Stimulated activated CD4-positive, alpha-beta T cell treated with anti-CD3 and anti-CD28 coated beads, Interleukin-1b, Interleukin-23, amount 100 ng/mL, for 24 hours (primary cell): ENCODE measurements around the gene FIGLA.
"Not testable (repeated sequence)": the region's sequence is repeated elsewhere in the genome, so short reads cannot be mapped to it uniquely, and the experiment has no call there.

Experiments used
- DNase-seq, 4 experiments: peaks; one replicate each; pipeline ENCODE4 v3.0.0-alpha.2; 2020; ENCODE audit warnings: low read depth in 4 of 4, low spot score in 1 of 4

The FIGLA gene

DNA sequence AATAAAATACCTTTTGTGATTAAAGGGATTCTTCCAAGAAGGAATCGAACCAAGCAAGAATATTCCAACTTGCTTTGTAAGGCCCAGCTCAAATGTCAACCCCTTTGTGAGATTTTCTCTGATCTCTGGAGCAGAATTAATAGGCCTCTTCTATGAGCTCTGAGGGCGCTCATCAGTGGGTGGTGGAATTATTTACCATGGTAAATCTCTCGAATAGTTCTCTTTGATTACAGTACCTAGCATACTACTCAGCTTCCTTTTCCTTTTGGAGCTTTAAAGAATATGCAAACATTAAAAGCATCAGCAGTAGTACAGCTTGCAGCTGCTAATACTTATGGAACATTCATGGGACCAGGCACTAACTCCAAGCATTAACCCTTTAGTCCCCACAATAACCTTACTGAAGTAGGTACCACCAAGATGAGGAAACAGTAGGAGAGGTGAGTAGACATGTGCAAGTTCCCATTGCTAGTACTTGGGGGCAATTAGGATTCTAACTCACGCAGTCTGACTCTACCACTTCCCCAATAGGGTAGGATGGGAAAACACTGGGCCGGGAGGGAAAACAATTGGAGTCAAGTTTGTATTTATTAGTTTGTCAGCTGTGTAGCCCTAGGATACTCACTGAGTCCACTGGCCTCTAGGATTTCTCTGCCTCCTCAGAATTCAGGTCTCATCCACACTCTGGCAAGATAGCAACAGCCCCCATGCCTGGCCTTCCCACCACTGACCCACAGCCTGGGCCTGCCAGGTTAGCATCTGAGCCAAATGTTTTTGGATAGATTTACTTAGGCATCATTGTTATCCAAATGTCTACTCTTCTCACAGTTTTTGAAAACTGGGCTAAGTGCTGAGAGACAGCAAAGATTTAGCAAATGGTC, 44.1 kb downstream of the FIGLA start:
- no peak for DNase-seq

DNA sequence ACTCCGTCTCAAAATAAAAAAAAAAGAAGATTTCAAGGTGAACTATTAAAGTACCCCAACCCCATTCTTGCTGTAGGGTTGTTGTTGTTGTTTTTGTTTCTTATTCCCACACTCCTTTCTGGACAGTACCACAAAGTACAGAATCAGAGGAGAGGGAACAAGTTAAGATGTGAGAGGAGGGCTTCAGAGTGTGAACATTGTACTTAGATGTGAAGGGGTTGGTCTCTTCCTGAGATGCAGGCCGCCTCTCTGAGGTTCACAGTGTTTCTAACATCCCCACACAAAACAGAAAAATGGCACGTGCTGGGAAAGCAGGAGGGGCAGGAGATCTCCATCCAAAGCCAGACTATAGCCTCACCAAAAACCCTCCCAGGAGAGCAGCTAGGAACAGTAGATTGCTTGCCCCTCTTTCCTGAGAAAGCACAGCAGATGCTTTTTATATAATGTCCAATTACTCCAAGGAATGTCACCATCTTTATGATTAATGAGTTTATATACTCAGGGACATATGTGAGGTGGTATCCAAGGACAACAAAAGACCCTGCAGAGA, 45.1 kb downstream of the FIGLA start:
- DNase-seq = no peak

DNA sequence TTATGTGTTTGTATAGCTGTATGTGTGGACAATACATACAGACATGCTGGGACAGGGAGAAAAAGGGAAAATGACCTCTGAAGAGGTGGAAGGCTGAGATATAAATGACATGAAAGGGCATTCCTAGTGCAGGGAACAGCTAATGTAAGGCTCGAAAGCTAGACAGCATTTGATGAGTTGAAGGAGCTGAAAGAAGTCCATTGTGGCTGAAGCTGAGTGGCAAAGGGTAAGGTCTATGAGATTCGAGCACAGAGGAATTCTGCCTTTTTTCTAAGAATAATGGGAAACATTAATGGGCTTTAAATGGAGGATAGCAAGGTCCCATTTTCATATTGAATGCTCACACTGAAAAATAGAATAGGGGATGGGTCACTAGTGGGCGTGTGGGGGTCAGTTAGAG, 46.0 kb downstream of the FIGLA start:
- DNase-seq = no peak

DNA sequence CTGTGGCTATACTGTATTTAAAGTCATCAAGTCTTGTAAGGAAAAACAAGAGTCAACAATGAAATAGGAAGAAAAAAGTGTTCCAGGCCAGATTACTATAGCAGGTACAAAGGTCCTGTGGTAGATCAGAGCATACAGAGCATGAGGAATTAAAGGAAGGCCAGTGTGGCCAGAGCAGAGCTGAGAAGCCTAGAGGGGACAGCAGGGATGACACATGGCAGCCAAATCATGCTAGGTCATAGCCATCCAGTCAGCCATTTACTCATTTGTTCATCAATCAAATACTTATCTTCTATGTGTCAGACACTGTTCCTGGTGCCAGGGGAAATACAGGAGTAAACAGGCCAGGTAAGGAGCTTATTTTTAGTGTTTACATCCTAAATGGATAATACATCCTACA, 46.8 kb downstream of the FIGLA start:
- DNase-seq = no peak

DNA sequence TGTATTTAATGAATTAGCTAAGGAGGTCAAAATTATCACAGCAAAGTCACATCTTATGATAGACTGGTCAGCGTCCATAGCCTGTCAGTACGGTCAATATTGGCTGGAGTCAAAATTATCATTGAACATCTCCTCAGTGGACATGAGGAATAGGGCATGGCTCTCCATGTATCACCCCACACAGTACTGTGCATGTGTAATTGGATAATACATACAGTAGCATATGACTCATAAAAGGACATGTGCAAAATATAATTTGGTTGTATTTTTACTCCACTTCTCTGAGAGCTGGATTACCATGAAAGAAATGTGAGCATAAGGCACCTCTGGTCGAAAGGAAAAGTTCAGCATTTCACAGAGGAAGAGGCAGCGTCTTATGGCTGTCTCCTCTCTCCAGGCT, 47.4 kb downstream of the FIGLA start:
- DNase-seq = no peak

DNA sequence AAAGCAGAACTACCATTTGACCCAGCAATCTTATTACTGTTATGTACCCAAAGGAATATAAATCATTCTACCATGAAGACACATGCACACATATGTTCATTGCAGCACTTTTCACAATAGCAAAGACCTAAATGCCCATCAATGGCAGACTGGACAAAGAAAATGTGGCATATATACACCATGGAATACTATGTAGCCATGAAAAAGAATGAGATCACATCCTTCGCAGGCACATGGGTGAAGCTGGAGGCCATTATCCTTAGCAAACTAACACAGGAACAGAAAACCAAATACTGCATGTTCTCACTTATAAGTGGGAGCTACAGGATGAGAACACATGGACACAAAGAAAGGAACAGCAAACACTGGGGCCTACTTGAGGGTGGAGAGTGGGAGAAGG, 51.0 kb downstream of the FIGLA start:
- not testable (repeated sequence) for DNase-seq

DNA sequence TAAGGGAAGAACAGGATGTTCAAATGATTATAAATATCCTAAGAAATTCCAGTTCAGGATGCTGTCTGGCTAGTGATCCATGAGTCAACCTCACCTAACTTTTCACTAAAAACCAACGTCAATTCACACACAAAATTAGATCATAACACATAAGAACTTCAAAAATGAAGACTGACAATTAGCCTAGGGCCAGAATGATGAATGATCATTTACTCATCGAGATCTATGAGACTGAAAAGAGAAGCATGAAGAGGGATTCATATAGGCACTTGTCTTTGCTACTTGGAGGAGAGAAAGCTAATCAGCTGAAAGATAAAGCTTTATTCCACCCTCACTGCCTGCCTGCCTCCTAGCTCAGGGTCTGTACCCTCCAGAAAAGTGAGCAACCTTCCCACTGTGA, 52.3 kb downstream of the FIGLA start:
- no peak for DNase-seq

DNA sequence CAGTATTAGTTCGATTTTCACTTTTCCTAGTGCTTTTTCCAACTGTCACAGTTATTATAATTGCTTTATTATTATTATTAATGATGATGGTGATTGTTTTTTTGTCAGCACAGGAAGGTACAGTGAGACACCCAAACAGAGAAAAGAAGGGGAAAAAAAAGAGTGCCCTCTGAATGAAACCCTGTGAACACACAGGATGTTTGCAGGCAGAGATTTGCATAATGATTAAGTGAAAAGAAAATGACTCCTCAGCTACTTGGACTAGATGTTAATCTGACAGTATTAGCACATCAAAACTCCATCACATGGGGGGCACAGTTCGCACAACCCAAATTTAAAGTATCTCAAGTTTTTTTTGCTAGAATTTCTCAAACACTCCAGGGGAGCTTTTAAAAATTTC, 55.4 kb downstream of the FIGLA start:
- no peak for DNase-seq

DNA sequence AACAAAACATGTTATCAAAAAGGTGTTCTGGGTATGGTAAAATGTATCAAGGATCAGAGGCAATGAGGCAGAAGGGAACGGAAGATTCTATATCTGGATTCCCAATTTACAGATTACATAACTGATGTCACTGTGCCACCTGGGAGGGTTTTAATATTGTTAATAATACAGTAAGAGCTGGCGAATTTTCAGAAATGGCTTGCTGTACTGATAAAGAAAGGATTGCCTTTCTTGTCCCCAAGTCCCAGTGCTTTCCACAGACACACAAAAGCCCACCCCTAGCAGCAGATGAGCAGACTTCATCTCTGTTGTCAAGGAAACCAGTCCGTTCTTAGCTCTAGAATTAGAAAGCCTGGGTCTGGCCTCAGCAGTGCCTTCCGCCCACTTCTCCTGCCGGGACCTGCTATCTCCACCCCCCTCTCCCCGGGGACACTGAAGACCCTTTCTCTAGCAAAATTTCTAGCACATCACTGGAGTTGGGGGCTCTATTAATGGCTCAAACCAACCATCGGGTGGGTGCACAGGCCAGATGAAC, 56.7 kb downstream of the FIGLA start:
- no peak for DNase-seq

DNA sequence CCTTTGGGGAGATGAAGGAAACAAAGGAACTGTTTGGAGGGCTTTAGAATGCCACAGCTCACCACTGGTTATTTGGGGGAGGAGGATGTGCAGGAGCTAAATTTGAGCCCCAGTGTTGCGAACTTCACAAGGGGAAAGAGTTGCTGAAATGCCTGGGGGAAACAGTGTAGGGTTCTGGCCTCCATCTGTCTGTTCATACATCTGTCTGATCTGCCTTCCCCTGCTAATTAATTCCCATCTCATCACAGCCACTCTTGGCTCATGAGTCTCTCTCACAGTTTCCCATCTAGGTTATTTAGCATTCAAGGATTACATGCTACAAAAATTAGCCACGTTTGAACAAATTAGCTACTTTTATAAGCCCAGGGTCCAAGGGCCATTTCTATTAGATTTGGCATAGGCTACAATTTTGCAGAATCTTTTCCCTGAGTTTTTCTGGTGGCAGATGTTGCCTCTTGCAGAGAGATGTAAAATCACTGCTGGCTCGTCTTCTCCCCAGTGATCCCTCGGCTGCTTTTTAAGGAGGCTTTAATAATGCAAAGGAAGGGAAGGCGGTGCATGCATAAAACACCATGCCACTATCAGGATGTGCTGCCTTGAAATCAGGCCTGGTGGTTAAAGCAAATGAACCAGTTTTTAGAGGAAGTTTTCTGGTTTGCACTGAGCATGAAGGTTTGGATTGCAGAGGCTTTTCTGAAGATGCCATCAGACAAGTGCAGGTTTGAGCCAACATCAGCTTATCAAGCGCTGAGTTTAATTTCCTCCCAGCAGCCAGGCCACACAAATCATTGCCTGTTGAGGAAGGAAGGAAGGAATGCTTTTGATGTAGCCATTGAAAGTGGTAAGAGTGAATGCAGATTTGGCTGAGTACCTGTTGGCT, 57.4 kb downstream of the FIGLA start:
- no peak for DNase-seq

DNA sequence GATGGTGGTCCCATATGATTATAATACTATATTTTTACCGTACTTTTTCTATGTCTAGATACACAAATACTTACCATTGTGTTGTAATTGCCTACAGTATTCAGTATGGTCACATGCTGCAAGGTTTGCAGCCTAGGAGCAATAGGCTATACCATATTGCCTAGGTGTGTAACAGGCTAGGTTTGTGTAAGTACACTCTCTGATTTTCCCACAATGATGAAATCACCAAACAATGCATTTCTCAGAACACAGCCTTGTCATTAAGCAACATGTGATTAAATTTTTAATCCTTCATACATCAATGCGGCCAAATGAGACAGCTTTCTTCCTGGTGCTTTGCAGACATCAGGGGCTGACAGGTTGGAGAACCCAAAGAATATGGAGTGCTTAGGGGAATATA, 59.7 kb downstream of the FIGLA start:
- DNase-seq = no peak

DNA sequence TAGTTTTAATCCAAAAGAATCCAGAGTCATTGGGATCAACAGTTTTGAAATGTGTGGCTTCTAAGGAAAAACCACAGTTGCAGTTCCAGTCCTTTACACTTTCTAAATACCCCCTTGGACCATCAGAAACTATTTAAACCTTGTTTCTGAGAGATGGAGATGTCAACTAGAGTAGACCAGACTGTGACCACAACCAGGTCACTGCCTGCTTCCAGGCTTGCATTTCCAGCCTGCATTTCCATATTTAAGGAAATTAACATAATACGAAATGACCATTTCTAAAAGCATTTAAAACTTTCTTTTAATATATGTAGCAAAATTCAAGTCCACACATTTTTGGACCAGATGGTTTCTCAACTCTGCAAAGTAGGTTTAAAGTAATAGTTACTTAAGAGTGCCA, 60.8 kb downstream of the FIGLA start:
- no peak for DNase-seq

DNA sequence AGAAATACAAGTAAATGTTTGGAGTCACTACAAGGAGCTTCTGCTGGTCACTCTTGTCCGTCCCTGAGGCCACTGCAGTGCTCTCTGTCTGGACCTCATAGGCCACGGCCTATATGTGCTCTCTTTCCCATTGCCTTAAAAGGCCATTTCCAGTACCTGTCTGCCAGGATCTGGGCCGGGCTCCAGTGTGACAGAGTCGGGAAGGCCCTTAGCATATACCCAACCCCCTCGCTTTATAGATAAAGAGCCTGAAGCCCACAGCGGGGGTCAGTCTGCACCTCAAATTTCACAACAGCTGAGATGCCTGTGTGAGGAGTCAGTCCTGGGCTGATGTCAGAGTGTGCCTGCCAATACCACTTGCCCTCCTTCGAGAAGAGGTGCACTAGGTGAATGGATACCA, 62.3 kb downstream of the FIGLA start:
- no peak for DNase-seq
